Dermis blood vessel endothelial cell (primary cell): Measurements from ENCODE around the gene RCCD1. TPM values are rescaled to one million over a fixed set of nuclear protein-coding genes. Genes with fewer than 3 reads are reported as not detected.
A peak's percentile ranks its signal among the peaks of the same experiment; 100 is the strongest.

Experiments used
- DNase-seq: peaks from one replicate; pipeline ENCODE4 v3.0.0; 2010
- total RNA-seq: library from RNA; depleted of rRNA; stranded (reverse); fragments of >200 nt; gene quantifications from 2 replicates; pipeline ENCODE4 v1.2.3, GENCODE V29; 2014

Gene RCCD1
- total RNA-seq, 1 donor from 2014 or later: 6.8 TPM

DNA sequence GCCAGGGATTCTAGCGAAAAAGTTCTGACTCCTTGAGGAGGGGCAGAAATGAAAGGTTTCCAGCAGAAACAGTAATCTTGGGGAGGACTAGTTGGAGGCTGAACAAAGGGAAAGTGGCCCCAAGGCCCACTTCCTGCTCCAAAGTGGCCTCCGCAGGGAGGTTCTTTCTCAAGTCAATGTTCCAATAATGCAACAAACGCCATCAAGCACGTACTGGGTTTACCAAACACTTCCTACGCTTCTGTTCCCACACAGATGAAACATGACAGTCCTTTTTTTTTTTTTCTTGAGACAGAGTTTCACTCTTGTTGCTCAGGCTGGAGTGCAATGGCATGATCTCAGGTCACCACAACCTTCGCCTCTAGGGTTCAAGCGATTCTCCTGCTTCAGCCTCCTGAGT lies 9.6 kb upstream of the RCCD1 start:
- DNase-seq: no peak

DNA sequence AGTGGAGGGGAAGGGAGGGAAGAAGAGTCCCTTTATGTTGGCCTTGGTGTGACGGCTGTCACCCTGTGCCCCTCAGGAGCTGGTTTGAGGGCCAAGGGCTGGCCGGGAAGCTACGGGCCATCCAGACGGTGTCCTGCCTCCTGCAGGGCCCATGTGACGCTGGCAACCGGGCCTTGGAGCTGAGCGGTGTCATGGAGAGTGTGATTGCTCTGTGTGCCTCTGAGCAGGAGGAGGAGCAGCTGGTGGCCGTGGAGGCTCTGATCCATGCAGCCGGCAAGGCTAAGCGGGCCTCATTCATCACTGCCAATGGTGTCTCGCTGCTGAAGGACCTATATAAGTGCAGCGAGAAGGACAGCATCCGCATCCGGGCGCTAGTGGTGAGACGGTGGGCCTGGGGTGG lies 8.1 kb upstream of the RCCD1 start:
- DNase-seq: no peak

DNA sequence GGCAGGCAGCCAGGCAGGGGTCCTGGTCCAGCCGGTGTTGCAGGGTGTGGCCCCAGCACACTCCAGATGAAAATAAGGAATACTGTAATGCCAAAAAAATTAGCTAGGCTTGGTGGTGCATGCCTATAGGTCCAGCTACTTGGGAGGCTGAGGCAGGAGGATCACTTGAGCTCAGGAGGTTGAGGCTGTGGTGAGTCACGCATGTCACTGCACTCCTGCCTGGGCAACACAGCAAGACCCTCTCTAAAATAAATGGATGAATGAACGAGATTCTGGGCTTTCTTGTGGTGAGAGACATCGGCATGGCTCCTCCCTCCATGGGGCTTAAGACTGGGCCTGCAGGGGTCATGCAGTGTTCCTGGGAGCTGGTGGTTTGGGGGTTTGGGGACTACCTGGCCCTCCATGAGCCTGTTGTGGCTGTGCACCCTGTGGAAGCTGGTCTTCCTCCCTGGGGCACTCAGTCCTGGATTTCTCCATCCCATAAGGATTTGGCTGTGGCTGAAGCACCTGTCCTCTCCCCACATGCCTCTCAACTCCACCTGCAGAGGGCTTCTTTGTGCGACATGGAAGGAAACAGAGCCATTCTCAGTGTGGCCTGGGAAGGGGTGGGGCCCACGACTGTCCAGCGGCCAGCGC lies 7.6 kb upstream of the RCCD1 start:
- DNase-seq: no peak

DNA sequence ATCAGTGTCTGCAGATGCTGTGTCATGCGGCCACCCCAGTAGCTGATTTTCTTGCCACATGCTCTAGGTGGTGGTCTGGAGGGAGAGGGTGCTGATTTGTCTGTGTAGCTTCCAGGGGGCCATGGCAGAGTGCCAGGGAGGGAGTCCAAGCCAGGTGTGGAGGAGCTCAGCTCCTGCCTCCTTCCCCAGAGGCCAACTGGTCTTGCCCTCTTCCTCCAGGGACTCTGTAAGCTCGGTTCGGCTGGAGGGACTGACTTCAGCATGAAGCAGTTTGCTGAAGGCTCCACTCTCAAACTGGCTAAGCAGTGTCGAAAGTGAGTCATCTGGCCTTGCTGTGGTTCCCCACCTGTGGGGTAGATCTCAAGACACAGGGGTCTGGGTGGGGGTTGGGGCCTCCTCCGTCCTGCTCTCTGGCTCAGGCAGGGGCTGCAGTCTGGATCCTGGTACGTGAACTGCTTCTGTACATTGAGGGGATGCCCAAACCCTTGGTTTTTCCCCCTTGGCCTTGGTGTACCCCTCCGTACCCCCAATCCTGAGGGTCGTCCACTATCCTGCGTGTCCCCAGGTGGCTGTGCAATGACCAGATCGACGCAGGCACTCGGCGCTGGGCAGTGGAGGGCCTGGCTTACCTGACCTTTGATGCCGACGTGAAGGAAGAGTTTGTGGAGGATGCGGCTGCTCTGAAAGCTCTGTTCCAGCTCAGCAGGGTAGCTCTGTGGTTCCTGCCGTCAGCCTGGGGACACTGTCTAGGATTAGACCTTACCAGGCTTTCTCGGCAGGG lies 6.9 kb upstream of the RCCD1 start:
- no peak for DNase-seq

DNA sequence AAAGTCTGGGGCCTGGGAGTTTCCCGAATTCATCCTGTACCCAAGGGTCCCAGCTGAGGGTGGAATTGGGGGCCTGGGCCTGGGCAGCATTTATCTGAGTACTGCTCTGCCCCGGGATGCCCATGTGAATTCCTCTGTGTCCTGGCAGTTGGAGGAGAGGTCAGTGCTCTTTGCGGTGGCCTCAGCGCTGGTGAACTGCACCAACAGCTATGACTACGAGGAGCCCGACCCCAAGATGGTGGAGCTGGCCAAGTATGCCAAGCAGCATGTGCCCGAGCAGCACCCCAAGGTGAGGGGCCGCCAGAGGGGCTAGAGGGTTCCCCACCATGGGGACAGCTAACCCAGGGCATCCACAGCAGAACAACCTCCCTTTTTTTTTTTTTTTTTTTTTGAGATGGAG lies 6.2 kb upstream of the RCCD1 start:
- DNase-seq: no peak

DNA sequence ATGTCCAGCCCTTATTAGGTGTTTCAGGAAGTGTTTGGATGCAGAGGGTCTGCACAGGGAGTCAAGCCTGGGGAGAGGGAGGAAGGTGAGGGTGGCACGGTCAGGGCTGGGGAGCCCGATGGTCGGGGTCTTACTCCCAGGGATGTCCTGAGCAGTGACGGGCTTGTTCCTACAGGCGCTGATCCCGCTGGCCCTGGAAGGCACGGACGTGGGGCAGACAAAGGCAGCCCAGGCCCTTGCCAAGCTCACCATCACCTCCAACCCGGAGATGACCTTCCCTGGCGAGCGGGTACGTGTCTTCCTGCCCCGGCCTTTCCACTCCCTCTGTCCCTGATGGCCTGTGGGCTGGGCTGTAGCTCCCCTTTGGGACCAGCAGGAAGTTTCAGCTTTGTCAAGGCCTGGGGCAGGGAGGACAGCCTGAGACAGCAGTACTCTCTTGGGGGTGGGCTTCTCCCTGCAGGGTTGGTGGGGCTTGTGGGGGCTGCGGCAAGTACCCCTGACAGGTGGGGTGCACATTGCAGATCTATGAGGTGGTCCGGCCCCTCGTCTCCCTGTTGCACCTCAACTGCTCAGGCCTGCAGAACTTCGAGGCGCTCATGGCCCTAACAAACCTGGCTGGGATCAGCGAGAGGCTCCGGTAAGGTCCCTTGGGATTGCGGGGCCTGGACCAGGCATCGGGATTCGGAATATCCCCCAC lies 4.6 kb upstream of the RCCD1 start:
- no peak for DNase-seq

DNA sequence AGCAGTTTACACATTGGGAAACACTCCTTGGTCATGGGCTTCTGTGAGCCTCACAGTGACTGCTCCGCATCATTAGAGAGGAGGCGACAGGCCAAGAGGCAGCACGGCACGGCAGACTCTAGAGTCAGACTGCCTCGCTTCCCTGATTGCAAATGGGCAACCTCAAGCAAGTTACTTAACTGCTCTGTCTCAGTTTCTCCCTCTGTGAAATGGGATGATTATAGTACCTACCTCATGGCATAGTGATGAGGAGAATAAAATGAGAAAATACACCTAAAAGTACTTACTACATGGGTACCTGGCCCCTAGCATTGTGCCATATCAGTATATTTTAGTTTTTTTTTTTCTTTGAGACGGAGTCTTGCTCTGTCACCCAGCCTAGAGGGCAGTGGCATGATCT lies 4.0 kb upstream of the RCCD1 start:
- DNase-seq: no peak

DNA sequence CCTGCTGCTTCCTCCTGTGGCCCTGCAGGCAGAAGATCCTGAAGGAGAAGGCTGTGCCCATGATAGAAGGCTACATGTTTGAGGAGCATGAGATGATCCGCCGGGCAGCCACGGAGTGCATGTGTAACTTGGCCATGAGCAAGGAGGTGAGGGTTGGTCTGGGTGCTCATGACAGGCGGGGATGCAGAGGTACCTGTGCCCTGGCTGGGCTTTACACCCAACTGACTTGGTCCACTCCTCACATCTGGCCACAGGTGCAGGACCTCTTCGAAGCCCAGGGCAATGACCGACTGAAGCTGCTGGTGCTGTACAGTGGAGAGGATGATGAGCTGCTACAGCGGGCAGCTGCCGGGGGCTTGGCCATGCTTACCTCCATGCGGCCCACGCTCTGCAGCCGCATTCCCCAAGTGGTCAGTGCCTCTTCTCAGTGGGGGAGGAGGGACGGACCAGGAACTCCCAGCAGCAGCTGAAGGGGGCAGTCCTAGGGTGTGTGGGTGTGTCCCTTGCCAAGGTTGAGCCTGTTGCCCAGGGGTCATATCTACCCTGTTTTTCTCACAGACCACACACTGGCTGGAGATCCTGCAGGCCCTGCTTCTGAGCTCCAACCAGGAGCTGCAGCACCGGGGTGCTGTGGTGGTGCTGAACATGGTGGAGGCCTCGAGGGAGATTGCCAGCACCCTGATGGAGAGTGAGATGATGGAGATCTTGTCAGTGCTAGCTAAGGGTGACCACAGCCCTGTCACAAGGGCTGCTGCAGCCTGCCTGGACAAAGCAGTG lies 1.6 kb upstream of the RCCD1 start:
- no peak for DNase-seq

DNA sequence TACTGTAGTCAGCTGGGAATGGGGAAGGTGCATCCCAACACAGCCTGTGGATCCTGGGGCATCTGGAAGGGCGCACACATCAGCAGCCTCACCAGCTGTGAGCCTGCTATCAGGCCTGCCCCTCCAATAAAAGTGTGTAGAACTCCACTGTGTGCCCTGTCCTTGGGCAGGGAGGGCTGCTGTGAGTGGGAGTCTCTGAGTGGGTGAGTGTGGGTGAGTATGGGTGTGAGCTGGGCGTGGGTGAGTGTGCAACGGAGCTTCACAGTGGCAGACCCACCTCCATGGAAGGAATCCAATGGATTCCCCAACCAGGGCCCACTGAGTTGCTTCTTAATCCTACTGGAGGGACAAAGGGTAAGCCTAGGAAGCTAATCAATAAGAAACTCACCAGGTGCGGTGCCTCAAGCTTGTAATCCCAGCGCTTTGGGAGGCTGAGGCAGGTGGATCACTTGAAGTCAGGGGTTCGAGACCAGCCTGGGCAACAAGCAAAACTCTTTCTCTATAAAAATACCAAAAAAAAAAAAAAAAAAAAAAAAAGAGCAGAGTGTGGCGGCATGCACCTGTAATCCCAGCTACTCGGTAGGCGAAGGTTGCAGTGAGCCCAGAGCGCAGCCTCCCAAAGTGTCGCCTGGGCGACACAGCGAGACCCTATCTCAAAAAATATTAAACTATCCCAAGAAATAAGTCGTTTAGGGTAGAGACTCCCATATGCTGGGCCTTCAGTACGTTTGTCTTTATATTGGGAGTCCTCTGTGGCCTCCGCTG lies 555 bp upstream of the RCCD1 start:
- no peak for DNase-seq

DNA sequence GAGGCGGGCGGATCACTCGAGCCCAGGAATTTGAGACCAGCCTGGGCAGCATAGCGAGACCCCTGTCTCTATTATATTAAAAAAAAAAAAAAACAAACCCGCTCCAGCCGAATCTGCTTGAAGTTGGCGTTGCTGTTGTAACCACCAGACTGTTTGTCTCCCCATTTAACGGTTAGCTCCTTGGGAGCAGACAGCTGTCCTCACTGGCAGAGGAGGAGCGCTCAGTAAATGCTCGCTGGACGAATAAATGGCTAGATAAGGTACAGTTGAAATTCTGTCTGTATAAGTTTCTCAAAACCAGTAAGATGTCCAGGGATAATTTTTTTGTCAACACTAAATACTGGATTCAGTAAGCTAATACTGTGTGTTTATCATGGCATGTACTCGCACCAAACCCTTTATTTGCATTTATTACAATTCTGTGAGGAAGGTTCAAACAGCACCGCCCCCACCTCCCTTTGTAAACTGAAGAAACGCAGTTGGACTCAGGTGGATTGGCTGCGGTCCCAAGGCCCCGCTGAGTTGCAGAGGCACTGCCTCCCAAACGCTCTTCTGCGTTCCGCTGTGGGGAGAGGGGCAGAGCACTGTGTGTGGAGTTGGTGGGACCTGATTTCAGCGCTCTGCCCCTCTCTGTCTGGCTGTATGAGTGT lies 1.1 kb downstream of the RCCD1 start:
- no peak for DNase-seq

DNA sequence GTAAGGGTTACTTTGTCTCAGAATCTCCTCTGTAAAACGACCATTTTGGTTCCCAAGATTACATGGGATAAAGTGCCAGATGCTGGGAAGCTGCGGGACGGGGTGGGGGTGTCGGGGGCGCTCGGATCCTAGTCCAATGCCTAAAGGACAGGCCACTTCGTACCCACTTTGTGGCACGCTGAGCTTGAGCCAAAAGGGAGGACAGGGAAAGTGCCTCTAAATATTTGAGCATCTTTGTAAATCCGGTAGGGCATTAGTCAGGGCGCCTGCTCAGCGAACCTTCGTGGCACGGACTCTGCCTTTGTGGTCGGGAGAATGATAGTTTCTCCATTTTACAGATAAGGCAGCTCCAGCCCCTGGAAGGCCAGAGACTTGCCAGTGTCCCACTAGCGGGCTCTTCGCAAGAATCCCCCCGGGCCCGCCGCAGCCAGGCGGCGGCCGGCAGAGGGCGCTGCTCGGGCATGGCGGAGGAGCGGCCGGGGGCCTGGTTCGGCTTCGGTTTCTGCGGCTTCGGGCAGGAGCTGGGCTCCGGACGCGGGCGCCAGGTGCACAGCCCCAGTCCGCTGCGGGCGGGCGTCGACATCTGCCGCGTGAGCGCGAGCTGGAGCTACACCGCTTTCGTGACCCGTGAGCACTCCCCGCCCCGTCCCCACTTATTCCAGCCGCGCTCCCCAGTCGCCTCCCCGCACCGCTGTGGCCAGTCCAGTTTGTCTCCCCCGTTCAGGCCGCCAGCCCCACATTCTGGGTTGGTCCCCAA lies 1.8 kb downstream of the RCCD1 start:
- peak; percentile 88 for DNase-seq

DNA sequence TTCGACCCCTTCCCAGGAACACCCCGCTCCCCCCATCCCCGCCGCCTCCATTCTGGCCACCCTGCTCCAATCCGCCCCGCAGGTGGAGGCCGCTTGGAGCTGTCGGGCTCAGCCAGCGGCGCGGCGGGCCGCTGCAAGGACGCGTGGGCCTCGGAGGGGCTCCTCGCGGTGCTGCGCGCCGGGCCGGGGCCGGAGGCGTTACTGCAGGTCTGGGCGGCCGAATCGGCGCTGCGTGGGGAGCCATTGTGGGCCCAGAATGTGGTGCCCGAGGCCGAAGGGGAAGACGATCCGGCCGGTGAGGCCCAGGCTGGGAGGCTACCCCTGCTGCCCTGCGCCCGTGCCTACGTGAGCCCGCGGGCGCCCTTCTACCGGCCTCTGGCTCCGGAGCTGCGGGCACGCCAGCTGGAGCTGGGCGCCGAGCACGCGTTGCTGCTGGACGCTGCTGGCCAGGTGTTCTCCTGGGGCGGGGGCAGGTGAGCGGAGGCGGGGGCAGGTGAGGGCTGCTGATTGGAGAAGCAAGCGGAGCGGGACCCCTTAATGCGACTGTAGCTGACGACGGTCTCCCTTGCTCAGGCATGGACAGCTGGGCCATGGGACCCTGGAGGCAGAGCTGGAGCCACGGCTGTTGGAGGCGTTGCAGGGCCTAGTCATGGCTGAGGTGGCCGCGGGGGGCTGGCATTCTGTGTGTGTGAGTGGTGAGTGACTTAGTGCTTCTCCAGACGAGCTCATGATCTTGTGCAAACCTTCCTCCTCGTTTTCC lies 2.5 kb downstream of the RCCD1 start:
- peak; percentile 60 for DNase-seq

DNA sequence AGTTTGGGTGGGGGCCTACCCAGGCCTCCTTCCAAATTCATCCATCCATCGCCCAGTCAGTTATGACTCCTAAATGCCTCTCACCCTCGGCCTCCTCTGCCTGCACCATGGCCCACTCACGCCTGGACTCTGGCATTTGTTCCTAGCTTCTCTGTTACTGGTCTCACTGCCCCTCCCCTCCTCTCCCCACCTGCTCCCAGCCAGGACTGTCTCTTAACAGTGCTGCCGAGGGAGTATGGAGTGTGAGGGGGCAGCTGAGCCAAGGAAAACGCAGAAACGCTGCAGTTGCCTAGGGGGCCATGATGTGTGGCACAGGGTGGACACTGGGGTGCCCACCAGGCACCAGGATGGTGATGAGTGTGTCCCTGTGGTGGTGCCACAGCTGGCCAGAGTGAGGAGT lies 3.1 kb downstream of the RCCD1 start:
- no peak for DNase-seq

DNA sequence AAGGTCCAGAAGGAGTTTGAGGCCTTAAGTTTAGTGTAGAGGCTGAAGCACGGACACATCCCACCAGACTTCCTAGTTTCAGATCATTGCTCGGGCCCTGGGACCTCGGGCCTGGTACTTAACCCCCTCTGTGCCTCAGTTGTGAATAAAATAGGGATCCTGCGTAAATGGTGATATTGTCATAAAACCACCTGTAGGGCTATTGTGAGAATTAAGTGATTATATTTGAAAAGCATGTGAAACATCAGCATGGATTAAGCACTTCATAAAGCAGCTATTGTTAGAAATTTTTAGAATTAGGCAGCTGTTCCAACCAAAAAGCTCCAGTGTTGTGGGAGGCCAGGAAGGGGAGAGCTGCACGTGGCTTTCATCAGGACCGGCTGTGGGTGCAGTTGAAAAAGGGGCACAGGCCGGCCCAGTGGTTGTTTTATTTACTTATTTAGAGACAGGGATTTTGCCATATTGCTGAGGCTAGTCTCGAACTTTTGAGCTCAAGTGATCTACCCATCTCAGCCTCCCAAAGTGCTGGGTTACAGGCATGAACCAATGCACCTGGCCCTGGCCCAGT lies 4.4 kb downstream of the RCCD1 start:
- DNase-seq: no peak

DNA sequence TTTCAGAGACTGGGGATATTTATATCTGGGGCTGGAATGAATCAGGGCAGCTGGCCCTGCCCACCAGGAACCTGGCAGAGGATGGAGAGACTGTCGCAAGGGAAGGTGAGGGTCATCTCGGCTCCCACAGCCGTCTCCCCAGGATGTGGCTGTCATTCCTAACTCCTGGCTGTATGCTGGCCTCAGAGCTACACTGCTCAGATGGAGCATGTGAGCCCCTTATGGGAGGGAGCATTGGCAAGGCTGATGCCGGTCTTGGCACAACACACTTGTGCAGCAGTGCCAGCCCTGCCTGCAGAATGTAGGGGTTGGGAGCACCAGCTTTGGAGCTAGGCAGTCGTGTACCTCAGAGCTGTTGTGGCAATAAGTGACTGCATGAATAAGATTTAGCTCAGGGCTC lies 5.2 kb downstream of the RCCD1 start:
- DNase-seq: no peak

DNA sequence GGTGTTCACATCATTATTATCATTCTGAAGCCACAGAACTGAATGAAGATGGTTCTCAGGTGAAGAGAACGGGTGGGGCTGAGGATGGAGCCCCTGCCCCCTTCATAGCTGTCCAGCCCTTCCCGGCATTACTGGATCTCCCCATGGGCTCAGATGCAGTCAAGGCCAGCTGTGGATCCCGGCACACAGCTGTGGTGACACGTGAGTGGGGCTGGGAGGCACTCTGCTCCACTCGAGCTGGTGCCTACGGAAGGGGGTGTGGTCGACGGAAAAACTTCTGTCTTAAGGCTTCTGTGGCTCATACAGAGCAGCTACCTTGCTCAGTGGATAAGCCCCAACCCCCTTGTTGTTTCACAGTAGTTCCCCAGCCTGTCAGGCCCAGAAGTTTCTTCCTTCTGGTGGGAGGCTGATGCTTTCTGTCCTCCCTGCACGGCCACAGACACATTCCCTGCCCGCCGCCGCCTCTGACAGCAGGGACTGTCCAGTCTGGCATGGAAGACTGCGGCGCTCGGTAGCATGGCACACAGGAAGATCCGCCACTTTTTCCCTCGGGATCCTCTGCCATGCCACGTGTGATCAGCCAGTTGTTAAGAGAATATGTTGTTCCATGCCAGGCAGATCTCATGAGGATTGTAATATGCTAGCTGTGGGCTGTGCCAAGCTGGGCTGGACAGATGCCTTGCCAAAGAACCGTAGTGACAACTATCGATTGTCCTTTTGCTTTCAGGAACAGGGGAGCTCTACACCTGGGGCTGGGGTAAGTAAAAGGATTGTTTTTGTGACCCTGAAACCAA lies 5.8 kb downstream of the RCCD1 start:
- DNase-seq: no peak

DNA sequence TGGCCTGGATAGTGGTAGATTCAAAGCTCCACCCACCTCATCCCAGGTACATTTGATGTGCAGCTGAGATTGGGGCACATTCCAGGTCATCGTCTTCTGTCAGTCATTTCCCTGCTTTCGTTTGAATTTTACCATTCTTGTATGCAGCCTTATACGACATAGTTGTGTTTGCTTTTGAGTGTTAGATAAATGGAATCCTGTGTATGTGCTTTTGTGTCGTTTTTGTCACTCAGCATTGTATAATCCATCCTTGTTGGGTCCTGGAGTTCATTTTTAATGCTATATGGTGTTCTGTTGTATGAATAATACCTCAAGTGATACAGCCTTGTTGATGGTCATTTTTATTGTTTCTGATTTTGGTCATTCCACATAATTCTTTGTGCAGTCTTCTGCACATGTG lies 7.3 kb downstream of the RCCD1 start:
- no peak for DNase-seq

DNA sequence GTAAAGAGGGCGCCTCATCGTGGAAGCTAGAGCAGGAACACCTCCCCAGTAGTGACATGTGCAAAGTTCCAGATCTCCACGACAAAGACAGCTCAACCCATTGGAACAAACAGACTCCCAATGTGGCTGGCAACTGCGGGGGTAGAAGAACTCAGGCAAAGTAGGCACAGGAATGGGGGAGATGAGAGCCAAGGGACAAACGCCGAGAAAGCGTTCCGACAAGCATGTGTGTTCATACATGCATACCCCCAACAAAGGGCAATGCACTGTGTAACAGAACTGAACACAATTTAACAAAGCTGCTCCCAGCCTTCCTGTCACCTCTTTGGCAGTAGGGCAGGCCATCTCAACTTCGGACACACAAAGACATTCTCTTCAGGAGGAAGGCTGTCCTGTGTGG lies 11.6 kb downstream of the RCCD1 start:
- no peak for DNase-seq

DNA sequence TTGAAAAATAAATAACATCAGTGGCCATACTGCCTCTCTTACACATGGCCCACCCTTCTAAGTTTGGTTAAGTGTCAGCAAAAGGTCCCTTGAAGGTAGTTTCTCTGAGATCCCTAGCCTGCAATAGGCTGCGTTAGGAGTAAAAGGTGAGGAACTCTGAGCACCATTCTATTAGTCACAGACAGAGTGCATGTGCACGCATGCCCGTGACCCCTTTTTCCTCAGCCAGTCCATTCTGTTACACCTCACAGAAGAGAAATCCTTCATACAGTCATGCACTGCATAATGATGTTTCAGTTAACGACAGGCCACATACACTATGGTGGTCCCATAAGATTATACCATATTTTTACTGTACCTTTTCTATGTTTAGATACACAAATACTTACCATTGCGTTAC lies 12.5 kb downstream of the RCCD1 start:
- no peak for DNase-seq
